Cardiac fibroblast (primary cell): Measurements from ENCODE around the gene RGS3.
A peak's percentile ranks its signal among the peaks of the same experiment; 100 is the strongest.

Experiments used
- DNase-seq, 2 donors: peaks; one replicate each; pipeline versions ENCODE4 v3.0.0 to v3.0.0-alpha.2; 2010; ENCODE audit warnings: low read depth in 2 of 2
- H3K4me3 ChIP-seq, 2 donors: replicated peaks in 1 of 2; 1 replicate in 1 of 2; 2 replicates in 1 of 2; pipeline ENCODE4 v1.5.1; 2011; ENCODE audit warnings: low read depth in 2 of 2, low read length in 2 of 2, mild to moderate bottlenecking in 2 of 2, moderate library complexity in 1 of 2
- CTCF ChIP-seq: IDR thresholded peaks from one replicate; pipeline ENCODE4 v1.5.1; 2011; ENCODE audit warnings: low read depth, mild to moderate bottlenecking, low read length, inconsistent platforms

RGS3 gene

GRCh38 chr9:113630386-113631136 is 167.0 kb downstream of the RGS3 start:
- no peak for DNase-seq

GRCh38 chr9:113631137-113631765 is 167.7 kb downstream of the RGS3 start:
- no peak for DNase-seq
- TF ChIP-seq CTCF = no peak
- no peak overlapping the region for H3K4me3 ChIP-seq

More at GRCh38 chr9:113630386-113631136, 167.0 kb downstream of the RGS3 start:
- TF ChIP-seq CTCF = no peak
- no peak overlapping the region for H3K4me3 ChIP-seq

- no peak for TF ChIP-seq CTCF
- H3K4me3 ChIP-seq = no peak overlapping the region
- no peak for DNase-seq
Observed at GRCh38 chr9:113631871-113632665, 168.5 kb downstream of the RGS3 start.

GRCh38 chr9:113632776-113633590 is 169.5 kb downstream of the RGS3 start:
- TF ChIP-seq CTCF = no peak
- no peak overlapping the region for H3K4me3 ChIP-seq
- DNase-seq = peak in 1 of 2 donors; percentile 56

GRCh38 chr9:113633782-113634595 is 170.5 kb downstream of the RGS3 start:
- TF ChIP-seq CTCF = no peak
- no peak overlapping the region for H3K4me3 ChIP-seq
- no peak for DNase-seq
